ENCODE data around the gene GNPTG.
"Not testable (repeated sequence)": the region's sequence is repeated elsewhere in the genome, so short reads cannot be mapped to it uniquely, and the experiment has no call there.

Gene GNPTG

DNA sequence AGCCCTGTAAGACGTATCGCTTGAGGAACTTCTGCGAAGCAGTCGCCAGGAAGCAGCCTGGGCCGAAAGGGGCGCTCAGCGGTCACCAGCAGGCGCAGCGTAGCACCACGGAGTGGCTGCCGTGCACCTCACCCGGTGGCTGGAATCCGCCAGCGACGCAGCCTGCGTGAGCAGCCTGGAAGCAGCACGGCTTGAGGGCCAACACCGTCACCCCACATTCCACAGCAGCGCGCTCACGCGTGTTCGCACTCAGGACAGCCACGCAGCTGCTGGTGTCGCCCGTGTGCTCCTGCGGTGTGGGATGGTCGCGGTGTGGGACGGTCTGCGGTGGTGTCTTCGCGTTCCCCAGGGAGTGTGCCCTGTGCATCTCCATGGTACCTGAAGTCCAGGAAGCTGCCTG lies 32.7 kb upstream of the GNPTG start:
- no peak for DNase-seq (ENCODE audit: low read depth, low spot score)

DNA sequence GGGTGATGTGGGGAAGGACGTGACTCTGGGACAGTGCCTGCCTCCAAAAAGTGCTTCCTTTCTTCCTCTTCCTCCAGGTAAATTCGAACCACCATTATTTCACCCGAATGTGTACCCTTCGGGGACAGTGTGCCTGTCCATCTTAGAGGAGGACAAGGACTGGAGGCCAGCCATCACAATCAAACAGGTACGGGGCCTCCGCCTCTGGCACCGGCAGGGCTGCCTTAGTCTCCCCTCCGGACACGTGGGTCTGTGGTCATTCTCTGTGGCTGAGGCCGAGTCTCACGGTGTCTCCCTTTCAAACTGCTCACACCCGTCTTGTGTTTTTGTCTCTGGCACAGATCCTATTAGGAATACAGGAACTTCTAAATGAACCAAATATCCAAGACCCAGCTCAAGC lies 31.6 kb upstream of the GNPTG start:
- DNase-seq (ENCODE audit: low read depth, low spot score), result no peak

DNA sequence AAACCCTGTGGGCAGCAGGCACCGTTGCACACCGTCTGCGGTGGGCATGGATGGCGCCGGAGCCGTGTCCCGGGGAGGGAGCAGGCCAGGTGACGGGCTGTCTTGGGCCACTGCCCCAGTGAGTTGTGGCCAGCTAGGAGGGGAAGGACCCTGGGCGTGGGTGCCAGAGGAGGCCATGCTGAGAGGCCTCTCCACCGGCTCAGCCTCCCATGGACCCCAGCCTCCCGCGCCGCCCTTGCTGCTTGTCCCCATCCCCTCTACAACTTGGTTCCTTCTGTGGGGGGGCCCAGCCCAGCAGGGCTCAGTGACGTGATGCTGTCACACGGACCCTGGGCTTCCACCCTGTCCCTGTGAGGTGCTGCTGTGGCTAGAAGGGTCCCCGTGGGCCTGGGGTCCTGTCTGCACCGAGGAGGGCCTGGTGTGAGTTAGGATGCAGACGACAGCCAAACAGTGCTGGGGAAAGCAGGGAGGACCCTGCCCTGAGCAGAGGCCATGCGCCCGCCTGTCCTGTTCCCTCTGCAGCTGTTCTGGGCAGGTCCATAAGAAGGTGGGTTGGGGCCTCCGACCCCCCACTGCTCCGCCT lies 31.0 kb upstream of the GNPTG start:
- DNase-seq (ENCODE audit: low read depth, low spot score), result no peak

DNA sequence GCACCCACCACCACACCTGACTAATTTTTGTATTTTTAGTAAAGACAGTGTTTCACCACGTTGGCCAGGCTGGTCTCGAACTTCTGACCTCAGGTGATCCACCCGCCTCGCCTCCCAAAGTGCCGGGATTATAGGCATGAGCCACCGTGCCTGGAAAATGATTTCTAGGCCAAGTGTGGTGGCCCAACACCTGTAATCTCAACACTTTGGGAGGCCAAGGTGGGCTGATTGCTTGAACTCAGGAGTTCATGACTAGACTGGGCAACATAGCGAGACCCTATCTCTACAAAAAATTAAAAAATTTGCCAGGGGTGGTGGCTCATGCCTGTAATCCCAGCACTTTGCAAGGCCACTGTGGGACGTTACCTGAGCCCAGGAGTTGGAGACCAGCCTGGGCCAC lies 29.3 kb upstream of the GNPTG start:
- DNase-seq (ENCODE audit: low read depth, low spot score), result no peak

DNA sequence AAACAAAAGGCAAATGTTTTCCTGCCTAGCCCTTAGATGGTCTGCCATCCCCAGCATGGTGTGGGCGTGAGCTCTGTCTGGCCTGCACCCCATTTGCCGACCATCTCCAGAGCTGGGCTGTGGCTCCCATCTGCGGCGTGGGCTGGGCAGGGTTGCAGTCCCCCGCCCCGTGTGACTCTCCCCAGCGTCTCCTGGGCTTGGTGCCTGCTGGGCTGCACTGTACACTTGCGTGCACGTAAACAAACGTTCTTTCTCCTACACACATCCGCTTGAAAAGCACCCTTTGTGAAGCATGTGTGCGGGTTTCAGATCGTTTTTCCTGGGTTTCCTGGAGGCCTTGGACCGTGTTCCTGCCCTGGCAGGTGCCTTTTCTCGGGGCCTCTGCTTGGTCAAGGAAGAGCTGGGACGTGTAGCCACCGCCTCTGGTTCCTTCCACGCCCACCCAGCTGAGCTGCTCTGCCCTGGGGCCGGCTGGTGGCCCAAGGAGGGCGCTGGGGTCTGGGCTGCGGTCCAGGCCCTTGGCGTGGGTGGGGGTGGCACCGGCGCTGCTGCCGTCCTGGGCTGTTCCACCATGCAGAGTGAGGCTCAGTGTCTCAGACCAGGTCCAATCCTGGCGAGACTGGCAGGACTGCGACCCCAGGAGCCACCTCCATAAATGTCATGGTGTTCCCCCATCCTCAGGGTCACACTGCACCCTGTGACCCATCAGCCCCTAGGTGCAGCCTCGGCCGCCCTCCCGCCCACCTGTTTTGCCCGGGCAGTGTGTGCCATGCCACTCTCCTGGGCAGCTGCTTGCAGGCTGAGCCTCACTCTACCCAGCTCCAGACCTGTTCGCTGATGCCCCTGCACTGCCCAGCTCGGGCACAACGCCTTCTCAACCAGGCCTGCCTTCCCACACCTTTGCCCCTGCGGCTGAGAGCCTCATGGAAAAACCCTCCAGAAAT lies 28.2 kb upstream of the GNPTG start:
- peak; percentile 52 for DNase-seq (ENCODE audit: low read depth, low spot score)

DNA sequence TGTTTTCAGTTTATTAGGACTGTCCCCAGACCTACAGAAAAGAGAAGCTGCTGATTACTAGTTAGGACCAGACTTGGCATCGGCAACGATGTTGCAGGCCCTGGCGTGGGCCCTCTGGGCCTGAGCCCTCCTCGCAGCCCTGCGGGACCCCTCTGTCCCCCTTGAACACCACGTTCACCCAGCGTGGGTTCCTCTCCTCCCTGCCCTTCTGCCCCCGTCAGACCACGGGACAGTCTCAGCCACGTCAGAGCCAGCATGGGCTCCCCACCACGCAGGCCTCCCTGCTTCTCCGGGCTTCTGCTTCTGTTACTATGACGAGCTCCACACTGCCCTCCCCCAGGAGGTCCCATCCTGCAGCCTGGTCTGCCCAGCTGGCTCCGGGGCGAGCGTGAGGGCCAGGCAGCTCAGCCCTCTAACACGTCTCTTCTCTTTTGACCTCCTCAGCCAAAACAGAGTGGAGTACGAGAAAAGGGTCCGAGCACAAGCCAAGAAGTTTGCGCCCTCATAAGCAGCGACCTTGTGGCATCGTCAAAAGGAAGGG lies 27.4 kb upstream of the GNPTG start:
- no peak for DNase-seq (ENCODE audit: low read depth, low spot score)

DNA sequence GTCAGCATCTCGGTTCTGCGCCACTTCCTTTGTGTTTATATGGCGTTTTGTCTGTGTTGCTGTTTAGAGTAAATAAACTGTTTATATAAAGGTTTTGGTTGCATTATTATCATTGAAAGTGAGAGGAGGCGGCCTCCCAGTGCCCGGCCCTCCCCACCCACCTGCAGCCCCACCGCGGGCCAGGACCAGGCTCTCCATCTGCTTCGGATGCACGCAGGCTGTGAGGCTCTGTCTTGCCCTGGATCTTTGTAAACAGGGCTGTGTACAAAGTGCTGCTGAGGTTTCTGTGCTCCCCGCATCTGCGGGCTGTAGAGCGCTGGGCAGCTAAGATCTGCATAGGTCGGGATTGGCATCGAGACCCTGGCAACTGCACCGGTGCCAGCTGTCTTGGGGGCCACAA lies 26.5 kb upstream of the GNPTG start:
- no peak for DNase-seq (ENCODE audit: low read depth, low spot score)

DNA sequence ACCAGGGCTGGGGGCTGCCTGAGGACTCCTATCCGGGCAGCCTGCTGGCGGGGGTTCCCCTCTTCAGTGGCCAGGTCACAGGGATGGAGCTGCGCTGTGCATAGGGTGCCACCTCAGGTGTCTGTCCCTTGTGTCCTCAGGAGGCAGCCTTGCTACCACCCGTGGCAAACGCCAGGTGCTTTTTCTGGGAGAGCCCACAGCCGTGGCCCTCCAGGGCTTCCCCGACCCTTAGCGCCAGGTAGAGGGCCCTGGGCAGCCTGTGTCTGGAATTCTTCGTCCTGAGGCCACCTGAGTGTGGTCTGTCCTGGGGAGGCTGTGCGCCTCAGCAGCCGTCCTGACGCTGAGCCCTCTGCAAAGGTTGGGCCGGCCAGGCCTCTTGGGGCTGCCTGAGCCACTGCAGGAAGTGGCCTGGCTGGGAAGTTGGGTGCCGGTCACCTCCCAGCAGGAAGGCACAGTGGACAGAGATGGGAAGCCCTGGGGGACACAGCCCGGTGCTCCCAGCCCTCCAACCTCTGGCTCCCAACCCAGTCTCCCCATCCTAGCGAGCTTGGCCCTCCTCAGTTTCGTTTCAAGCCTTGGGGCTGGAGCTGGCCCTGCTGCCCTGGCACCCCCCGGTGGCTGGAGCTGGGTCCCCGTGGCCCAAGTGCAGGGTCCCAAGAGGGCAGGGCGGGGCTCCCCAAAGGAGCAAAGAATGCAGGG lies 25.9 kb upstream of the GNPTG start:
- no peak for DNase-seq (ENCODE audit: low read depth, low spot score)

DNA sequence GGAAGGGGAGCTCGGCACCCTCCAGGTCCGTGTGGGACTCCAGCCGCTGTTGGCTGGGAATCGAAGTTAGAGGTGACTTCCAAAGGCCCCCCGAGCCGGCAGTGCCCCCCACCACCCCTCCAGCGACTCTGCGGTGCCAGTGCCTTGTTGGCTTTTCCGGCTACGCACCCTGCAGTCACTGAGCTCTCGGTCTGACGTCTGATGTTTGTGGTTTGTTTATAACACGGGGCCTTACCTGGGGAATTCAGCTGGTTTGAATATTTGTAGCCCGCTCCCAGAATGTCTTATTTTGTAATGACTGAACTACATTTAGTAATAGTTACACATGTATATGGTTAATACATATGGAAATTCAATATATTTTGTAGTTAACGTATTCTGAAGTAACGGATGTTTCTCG lies 25.3 kb upstream of the GNPTG start:
- no peak for DNase-seq (ENCODE audit: low read depth, low spot score)

DNA sequence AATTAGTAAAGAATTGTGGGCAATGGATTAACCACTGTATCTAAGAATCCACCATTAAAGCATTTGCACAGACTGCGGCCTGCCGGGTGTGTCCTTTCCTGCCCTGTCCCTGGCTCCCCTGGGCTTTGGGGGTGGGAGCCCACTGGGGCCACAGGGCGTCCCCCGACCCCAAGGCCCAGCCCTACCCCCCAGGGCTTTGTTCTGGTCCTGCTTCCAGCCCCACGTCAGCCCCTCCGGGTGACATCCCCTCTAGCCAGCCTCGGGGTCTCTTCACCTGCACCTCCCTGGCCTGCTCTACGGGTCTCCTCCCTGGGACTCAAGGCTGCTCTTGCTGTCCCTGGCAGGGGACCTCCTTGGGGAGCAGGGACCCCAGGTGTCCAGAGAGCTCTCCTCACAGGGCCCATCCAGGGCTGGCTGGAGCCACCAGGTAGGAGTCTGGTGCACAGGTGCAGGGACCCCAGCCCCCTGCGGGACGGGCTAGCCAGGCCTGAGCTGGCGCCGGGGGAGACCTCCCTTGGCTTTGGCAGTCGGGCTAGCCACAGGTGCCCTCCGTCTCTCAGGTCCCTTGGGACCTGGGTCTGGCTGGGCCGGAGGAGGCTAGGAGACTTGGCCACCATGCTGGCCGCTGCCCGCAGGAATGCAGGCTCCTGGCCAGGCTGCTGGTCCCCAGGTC lies 24.6 kb upstream of the GNPTG start:
- no peak for DNase-seq (ENCODE audit: low read depth, low spot score)

DNA sequence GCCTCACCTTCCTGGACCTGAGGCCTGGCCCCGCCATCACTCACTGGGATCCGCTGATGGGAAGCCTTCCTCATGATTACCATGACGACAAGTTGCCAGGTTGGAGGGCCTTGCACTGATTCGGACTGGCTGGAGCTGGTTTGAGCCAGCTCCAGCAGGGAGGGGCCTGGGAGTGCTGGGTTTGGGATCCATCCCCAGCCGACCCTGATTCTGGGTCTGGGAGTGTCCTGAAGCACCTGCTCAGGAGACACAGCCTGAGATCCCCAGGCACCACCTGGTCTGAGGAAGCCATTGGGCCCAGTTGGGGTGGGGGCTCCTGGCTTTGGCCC lies 24.1 kb upstream of the GNPTG start:
- no peak for DNase-seq (ENCODE audit: low read depth, low spot score)

DNA sequence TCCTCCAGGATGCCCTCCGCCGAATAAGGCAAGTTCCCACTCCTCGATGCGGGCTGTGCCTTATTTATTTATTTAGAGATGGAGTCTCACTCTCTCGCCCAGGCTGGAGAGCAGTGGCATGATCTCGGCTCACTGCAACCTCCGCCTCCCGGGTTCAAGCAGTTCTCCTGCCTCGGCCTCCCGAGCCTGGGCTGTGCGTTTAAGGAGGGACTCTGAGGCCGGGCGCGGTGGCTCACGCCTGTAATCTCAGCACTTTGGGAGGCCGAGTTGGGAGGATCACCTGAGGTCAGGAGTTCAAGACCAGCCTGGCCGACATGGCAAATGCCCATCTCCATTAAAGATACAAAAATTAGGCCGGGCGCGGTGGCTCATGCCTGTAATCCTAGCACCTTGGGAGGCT lies 23.6 kb upstream of the GNPTG start:
- DNase-seq (ENCODE audit: low read depth, low spot score), result not testable (repeated sequence)

DNA sequence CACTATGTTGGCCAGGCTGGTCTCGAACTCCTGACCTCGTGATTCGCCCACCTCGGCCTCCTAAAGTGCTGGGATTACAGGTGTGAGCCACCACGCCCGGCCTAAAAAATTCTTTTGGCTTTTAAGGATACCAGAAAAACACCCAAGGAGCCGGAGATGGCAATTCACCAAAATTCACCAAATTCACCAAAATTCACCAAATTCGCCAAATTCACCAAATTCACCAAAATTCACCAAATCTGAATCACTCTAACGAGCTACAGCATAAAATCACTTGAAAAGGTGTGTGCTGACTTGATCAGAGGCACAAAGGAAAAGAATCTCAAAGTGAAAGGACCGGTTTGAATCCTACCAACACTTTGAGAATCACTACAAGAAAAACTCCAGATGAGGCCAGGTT lies 22.8 kb upstream of the GNPTG start:
- DNase-seq (ENCODE audit: low read depth, low spot score), result not testable (repeated sequence)

DNA sequence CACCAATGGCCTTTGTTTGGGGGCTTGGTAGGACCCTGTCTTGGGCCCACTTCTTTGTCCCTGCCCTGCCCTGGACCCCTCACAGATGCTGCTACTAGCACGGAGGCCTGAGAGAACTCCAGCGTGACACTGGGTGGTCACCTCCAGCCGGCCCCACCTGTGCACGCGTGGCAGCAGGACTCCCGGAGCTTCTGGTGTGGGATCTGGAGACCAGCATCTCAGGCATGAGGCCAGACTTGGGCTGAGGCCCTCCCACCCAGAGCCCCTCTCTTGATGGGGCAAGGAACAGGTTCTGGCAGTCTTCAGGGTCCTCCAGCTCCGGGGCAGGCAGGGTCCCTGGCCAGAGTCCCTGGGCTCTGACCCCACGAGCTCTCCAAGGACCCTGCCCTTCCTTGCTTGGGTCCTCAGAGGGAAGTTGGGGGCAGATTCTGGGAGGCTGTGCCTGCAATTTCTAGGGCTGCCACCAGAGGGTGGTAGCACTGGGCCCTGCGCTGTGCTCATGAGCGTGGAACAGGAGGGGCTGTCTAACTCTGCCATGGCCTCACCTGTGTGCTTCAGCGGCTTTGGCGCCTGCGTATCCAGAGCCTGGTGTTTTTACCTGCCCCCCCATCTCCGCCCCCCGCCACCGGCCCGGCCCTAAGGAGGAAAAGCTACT lies 21.3 kb upstream of the GNPTG start:
- no peak for DNase-seq (ENCODE audit: low read depth, low spot score)

DNA sequence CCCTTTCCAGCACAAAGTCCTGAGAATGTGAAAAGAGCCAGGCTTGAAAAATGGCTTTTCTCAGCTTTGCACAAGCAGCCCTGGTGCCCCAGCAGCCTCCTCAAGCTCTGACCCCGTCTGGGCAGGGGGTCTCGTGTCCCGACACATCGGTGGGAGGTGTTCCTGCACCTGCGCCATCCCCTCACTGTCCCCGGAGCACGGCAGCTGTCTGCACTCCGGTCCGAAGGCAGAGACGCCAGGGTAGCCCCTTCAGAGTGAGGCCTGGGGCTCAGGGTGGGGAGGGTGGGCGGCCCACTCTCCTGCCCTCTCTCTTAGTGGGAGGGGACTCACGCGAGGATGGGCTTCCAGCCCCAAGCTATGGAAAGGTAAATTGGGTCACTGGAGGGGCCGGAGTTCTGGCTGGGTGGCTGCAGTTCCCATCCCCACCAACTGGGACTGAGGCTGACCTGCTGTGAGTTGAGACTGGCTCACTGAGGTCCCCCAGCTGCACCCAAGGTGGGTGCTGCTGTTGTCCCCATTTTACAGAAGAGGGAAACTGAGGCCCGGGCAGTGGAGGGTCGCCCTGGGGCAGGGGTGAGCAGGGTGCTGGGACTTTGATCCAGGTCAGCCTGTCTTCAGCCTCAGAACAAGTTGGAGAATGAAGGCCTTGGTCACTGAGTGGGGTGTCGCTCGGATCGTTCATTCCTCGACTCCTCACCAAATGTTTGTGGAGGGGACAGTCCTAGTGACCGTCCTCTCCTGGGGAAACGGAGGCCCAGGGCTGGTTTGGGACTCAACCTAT lies 20.6 kb upstream of the GNPTG start:
- DNase-seq (ENCODE audit: low read depth, low spot score), result no peak

DNA sequence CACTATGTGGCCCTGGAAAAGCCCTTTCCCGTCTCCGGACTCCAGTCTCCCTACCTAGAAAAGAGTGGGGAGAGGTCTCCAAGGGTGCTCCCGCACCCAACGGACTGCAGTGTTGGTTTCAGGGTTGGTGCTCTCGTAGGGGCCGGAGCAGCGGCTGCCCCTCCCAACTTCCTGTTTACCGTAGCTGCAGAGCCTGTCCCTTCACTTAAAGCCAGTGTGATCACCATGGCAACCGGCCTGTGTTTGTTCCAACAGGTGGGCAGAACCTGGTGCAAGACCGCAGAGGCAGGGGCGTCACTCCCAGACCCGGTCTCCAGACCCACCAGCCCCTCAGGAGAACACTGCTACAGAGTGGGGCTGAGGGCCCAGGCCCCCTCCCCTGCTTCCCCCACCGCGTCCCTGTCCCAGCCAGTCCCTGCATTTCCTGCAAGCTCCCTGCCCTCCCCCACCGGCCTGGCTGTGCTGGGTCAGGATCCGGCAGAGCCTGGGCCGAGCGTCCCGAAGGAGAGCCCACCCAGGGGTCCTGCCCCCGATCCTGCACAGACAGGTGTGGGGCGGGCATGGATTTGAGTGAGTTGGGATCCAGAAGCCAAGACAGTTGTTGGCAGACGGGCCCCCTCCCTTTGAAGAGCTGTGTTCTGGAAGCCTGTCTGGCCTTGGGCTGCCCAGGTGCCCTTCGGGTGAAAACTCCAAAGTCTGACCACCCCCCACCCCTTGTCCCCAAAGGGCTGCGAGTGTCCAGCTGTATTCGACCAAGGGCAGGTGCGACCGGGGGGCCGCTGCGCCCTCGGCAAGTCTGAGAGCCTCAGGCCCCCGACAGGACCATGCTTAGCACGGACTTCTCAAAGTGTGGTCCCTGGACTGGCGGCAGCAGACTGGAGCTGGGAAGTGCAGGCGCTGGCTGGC lies 19.8 kb upstream of the GNPTG start:
- DNase-seq (ENCODE audit: low read depth, low spot score), result peak; percentile 73

DNA sequence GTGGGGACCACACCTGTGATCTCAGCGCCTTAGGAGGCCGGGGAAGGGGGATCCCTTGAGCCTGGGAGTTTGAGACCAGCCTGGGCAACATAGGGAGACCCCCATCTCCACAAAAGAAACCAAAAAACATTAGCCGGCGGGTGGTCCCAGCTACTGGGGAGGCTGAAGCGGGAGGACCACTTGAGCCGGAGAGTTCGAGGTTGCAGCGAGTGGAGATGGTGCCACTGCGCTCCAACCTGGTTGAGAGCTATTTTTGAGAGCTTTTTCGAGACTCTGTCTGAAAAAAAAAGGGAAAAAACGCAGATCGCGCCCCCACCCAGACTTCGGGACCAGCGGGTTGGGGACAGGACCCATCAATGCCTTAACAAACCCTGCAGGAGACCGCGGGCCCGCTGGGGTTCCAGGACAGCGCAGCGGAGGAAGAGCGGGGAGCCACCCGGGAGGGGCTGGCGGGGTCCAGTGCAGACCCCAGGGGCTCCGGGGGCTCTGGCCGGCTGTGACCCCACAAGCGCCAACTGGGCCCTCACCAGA lies 19.0 kb upstream of the GNPTG start:
- DNase-seq (ENCODE audit: low read depth, low spot score), result no peak

DNA sequence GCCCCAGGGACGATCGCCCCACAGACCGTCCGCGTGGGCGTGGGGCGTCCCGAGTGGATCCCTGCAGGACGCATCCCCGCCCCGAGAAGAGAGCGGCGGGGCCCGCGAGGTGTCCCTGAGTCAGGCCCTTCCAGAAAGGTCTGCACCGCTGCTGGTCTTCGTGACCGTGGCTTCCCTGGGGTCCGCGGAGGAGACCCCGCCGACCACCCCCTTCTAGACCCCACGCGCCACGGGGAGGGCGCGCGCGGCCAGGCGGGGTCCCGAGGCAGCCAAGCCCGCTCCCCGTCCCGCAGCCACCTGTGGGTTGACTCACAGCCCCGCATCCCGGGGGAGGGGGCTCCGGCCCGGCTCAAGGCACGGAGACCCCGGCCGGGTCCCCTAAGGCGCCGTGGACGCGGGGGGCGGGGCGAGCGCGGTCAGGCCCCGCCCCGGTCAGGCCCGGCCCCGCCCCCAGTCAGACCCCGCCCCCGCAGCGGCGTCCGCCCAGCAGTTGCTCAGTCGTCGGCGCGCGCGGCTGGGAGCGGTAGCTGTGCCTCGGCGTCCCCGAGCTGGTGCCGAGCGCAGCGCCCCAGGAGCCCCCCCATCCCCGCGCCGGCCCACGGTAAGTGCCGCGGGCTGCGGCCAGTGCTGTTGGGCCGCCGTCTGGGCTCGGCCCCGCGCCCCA lies 18.4 kb upstream of the GNPTG start, which contains the start of gene BAIAP3:
Gene BAIAP3 (plus strand): TSS at position 497 of the 664 bp plus-strand sequence. CDS start 4,905 bp downstream, outside the sequence.
- DNase-seq (ENCODE audit: low read depth, low spot score), result peak; percentile 49

Measured in astrocyte of the hippocampus (primary cell).